MG63 (cell line): Measurements from ENCODE around the gene KANK3. TPM values are rescaled to one million over a fixed set of nuclear protein-coding genes. Genes with fewer than 3 reads are reported as not detected.
"Not testable (repeated sequence)": the region's sequence is repeated elsewhere in the genome, so short reads cannot be mapped to it uniquely, and the experiment has no call there.

Experiments
- DNase-seq: peaks from one replicate; pipeline ENCODE4 v3.0.0-alpha.2; 2020
- H3K27me3 ChIP-seq: fragments of 250-450 bp; sonication (Bioruptor Pico); 2 replicates; pipeline ENCODE4 v1.5.1; 2020; ENCODE audit warnings: mild to moderate bottlenecking, moderate library complexity
- H3K36me3 ChIP-seq: fragments of 250-450 bp; sonication (Bioruptor Pico); 2 replicates; pipeline ENCODE4 v1.5.1; 2020; ENCODE audit warnings: mild to moderate bottlenecking, moderate library complexity
- H3K4me3 ChIP-seq: fragments of 250-450 bp; sonication (Bioruptor Pico); 2 replicates; pipeline ENCODE4 v1.5.1; 2020; ENCODE audit warnings: mild to moderate bottlenecking, moderate library complexity
- H3K9me3 ChIP-seq: fragments of 250-450 bp; sonication (Bioruptor Pico); 2 replicates; pipeline ENCODE4 v1.5.1; 2020; ENCODE audit warnings: mild to moderate bottlenecking, moderate library complexity
- total RNA-seq: library from RNA; depleted of rRNA; stranded (reverse); fragments of >200 nt; shearing (Covaris generic); gene quantifications from 2 replicates; pipeline ENCODE4 v1.2.3, GENCODE V29; 2014; ENCODE audit warnings: low replicate concordance; rRNA removed

KANK3 gene
- total RNA-seq = 0.20 TPM in 1 of 2 replicates, not detected in the other

- Histone ChIP-seq H3K9me3 (no peaks in the 10 kb centered on the region), H3K27me3 (peaks cover 28% of the 10 kb centered on the region), H3K4me3 (peak within 1 kb of the TSS; percentile 46), H3K36me3 (no peaks in the 10 kb centered on the region)
- peak; percentile 100 for DNase-seq
These were observed at the start of gene KANK3 for GRCh38 chr19:8342684-8343482. TSS of gene KANK3 (minus strand) at chr19:8343262. CDS start at chr19:8337828, 5,434 bp downstream.

- peaks cover 25% of the 10 kb centered on the region for H3K36me3 ChIP-seq
- no peaks in the 10 kb centered on the region for H3K27me3 ChIP-seq
- no peak overlapping the region for H3K4me3 ChIP-seq
- H3K9me3 ChIP-seq = peaks cover 1% of the 10 kb centered on the region
- DNase-seq = no peak
These were observed 49.0 kb upstream of the KANK3 start for GRCh38 chr19:8392017-8392591.

- DNase-seq = no peak
- Histone ChIP-seq H3K9me3 (peaks cover 6% of the 10 kb centered on the region), H3K36me3 (peaks cover 27% of the 10 kb centered on the region), H3K27me3 (no peaks in the 10 kb centered on the region), H3K4me3 (peak overlapping the region; percentile 71)
These were observed 48.3 kb upstream of the KANK3 start for GRCh38 chr19:8391198-8392016.

GRCh38 chr19:8390617-8390981, 47.5 kb upstream of the KANK3 start:
- no peaks in the 10 kb centered on the region for H3K27me3 ChIP-seq

GRCh38 chr19:8389891-8390616, 47.0 kb upstream of the KANK3 start, which contains the start of gene RAB11B:
TSS of gene RAB11B (plus strand) at chr19:8390360. CDS start at chr19:8390417, 57 bp downstream.
- peak within 1 kb of the TSS; percentile 71 for H3K4me3 ChIP-seq
- DNase-seq = peak; percentile 100
- H3K36me3 ChIP-seq = peaks cover 18% of the 10 kb centered on the region
- H3K9me3 ChIP-seq = peaks cover 6% of the 10 kb centered on the region
- no peaks in the 10 kb centered on the region for H3K27me3 ChIP-seq

More at GRCh38 chr19:8390617-8390981, 47.5 kb upstream of the KANK3 start:
- Histone ChIP-seq H3K36me3 (peaks cover 22% of the 10 kb centered on the region), H3K9me3 (peaks cover 6% of the 10 kb centered on the region), H3K4me3 (peak overlapping the region; percentile 71)
- peak; percentile 96 for DNase-seq

GRCh38 chr19:8388612-8388958, 45.5 kb upstream of the KANK3 start:
- H3K27me3 ChIP-seq = no peaks in the 10 kb centered on the region
- no peak for DNase-seq
- H3K36me3 ChIP-seq = peaks cover 18% of the 10 kb centered on the region
- H3K4me3 ChIP-seq = no peak overlapping the region
- H3K9me3 ChIP-seq = peaks cover 6% of the 10 kb centered on the region

GRCh38 chr19:8387688-8388611, 44.9 kb upstream of the KANK3 start:
- Histone ChIP-seq H3K4me3 (no peak overlapping the region), H3K27me3 (no peaks in the 10 kb centered on the region), H3K36me3 (peaks cover 18% of the 10 kb centered on the region), H3K9me3 (peaks cover 6% of the 10 kb centered on the region)
- no peak for DNase-seq

GRCh38 chr19:8386990-8387389, 43.9 kb upstream of the KANK3 start:
- Histone ChIP-seq H3K4me3 (no peak overlapping the region), H3K27me3 (no peaks in the 10 kb centered on the region), H3K9me3 (peaks cover 6% of the 10 kb centered on the region), H3K36me3 (peaks cover 18% of the 10 kb centered on the region)
- DNase-seq = no peak

GRCh38 chr19:8386419-8386818, 43.4 kb upstream of the KANK3 start:
- not testable (repeated sequence) for H3K9me3 ChIP-seq, H3K4me3 ChIP-seq, H3K27me3 ChIP-seq, DNase-seq
- peaks cover 18% of the 10 kb centered on the region for H3K36me3 ChIP-seq

- not testable (repeated sequence) for H3K27me3 ChIP-seq, H3K9me3 ChIP-seq, H3K4me3 ChIP-seq, DNase-seq
- H3K36me3 ChIP-seq = peaks cover 12% of the 10 kb centered on the region
These were observed 42.5 kb upstream of the KANK3 start for GRCh38 chr19:8385566-8385965.

- peaks cover 12% of the 10 kb centered on the region for H3K36me3 ChIP-seq
- not testable (repeated sequence) for H3K27me3 ChIP-seq, DNase-seq, H3K9me3 ChIP-seq, H3K4me3 ChIP-seq
These were observed 42.0 kb upstream of the KANK3 start for GRCh38 chr19:8385103-8385502.

- H3K9me3 ChIP-seq, DNase-seq, H3K27me3 ChIP-seq, H3K4me3 ChIP-seq: not testable (repeated sequence)
- peaks cover 12% of the 10 kb centered on the region for H3K36me3 ChIP-seq
These were observed 41.5 kb upstream of the KANK3 start for GRCh38 chr19:8384569-8384968.

- H3K4me3 ChIP-seq, H3K36me3 ChIP-seq, DNase-seq, H3K9me3 ChIP-seq, H3K27me3 ChIP-seq: not testable (repeated sequence)
These were observed 36.3 kb upstream of the KANK3 start for GRCh38 chr19:8379156-8379891.

- DNase-seq = no peak
- H3K4me3 ChIP-seq = no peak overlapping the region
- H3K9me3 ChIP-seq = peaks cover 6% of the 10 kb centered on the region; the same call in 1 of the 2 replicates
- H3K36me3 ChIP-seq = peaks cover 20% of the 10 kb centered on the region
- no peaks in the 10 kb centered on the region for H3K27me3 ChIP-seq
These were observed 34.5 kb upstream of the KANK3 start for GRCh38 chr19:8377598-8377997.

GRCh38 chr19:8376373-8376974, 33.4 kb upstream of the KANK3 start:
- not testable (repeated sequence) for H3K27me3 ChIP-seq, H3K9me3 ChIP-seq, H3K4me3 ChIP-seq, DNase-seq
- H3K36me3 ChIP-seq = peaks cover 32% of the 10 kb centered on the region
